Fibroblast of skin of right quadriceps (primary cell): ENCODE results near the gene BCL2L13.
"Not testable (repeated sequence)": the region's sequence is repeated elsewhere in the genome, so short reads cannot be mapped to it uniquely, and the experiment has no call there.

Experiments used
- DNase-seq: peaks from one replicate; pipeline ENCODE4 v3.0.0-alpha.2; 2013

Gene BCL2L13

DNA sequence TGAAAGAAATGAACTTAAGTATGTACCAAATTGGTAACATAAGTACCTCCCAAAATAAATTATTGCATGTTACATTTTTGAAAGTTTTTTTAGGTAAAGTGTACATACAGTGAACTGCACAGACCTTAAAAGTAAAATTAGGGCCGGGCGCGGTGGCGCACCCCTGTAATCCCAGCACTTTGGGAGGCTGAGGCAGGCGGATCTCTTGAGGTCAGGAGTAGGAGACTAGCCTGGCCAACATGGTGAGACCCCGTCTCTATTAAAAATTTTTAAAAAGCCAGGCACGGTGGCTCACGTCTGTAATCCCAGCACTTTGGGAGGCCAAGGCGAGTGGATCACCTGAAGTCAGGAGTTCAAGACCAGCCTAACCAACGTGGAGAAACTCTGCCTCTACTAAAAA is 1.7 kb upstream of the BCL2L13 start:
- not testable (repeated sequence) for DNase-seq

DNA sequence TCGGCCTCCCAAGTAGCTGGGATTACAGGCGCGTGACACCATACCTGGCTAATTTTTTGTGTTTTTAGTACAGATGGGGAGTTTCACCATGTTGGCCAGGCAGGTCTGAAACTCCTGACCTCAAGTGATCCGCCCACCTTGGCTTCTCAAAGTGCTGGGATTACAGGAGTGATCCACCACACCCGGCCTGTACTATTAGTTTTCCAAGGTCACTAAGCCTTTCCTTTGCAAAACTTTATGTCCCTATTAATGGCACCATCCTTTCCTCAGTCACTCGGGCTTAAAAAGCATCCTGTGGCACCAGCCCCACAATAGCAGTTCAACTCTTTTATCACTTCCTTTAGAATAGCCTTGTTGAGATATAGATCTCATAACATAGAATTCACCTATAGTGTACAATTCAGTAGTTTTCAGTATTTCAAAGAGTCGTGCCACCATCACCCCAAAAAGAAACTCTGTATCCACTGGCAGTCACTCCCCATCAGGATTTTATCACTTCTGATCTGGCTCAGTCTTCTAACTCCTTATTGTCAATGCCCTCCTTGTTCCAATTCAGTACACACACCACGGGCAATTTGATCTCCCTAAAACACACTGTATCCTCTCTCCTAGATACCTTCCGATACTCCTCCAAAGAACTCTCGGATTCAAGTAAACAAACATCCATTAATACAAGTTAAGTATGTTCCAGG is 921 bp upstream of the BCL2L13 start:
- DNase-seq: no peak

DNA sequence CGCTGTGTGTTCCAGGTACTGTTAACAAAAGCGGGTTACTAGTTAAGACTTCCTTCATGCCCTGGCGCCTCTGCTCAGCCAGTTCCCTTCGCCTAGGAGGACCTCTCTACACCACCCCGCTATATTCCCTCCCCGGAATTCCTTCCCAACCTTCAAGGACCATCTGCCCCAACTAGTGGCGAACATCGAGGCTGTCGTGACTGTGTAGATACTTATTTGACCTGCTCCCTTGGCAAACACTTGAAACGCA is 450 bp upstream of the BCL2L13 start:
- DNase-seq: no peak

DNA sequence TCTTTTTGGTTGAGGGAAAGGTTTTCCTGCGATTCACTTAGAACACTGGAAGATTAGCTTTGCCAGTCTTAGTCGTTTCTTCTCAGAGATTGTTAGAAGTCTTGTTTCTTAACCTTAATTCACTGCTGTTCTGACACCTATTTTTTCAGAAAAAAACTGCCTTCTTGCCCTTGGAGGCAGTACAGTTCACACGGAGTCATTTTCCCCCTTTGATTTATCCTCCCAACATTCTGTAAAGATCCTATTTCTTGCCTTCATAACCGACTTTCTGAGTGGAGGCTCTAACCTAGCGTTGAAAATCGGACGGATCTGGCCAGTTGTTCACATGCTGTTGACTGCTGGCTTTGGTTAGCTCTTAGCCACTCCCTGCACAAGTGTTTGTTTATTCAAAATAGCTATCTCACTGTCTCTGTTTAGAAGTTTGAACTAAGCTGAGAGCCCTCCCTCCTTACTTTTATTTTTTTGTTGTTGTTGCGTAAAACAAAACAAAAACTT is 737 bp downstream of the BCL2L13 start:
- peak; percentile 23 for DNase-seq

DNA sequence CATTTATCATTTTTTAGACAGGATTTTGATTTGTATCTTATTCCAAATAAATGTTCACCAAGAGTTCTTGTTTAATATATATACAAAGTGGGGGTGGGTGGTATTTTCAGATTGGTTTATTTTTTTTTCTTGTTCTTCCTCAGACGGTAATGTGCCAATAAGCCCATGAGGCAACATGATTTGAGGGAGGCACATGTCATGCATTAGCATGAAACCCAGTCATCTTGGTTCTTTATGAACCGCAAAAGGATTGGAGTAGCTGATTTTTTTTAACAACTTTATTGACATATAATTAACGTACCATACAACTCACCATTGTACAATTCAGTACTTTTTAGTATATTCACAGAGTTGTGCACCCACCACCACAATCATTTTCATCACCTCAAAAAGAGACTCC is 2.7 kb downstream of the BCL2L13 start:
- DNase-seq: no peak

DNA sequence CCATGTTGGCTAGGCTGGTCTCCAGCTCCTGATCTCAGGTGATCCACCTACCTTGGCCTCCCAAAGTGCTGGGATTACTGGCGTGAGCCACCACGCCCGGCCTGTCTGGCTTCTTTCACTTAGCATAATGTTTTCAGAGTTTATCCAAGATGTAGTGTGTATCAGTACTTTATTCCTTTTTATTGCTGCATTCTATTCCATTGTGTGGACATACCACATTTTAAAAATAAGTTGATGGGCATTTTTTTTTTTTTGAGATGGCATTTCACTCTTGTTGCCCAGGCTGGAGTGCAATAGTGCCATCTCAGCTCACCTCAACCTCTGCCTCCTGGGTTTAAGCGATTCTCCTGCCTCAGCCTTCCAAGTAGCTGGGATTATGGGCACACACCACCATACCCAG is 3.8 kb downstream of the BCL2L13 start:
- DNase-seq: not testable (repeated sequence)

DNA sequence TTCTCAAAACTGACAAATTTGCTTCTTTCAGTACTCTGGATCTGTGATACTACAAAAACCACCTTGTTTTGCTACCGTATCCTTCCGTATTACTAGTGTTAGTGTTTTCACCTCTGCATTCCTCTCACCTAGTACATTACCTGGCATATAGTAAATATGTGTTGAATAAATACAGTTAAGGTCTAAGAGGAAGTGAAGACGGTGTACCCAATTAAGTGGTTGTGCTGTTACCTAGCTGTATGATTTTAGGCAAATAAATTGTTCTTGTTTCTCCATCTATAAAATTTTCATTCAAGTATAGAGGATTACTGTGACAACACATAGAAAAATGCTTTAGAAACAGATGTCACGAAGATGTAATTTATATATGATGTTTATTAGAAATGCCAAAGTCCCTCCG is 8.9 kb downstream of the BCL2L13 start:
- DNase-seq: no peak

DNA sequence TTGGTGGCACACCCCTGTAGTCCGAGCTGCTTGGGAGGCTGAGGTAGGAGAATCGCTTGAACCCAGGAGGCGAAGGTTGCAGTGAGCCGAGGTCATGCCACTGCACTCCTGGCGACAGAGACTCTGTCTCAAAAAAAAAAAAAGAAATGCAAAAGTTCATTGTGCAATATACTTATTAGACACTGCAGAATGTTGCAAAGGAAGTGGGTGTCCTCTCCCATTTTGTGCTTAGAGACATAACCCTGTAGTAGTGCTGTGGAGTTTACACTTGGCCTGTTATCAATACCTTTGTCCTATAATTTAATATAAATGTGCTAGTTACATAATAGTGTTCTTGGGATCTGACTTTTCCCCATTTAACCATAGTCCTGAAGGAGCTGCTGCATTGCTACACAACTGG is 9.4 kb downstream of the BCL2L13 start:
- DNase-seq: no peak

DNA sequence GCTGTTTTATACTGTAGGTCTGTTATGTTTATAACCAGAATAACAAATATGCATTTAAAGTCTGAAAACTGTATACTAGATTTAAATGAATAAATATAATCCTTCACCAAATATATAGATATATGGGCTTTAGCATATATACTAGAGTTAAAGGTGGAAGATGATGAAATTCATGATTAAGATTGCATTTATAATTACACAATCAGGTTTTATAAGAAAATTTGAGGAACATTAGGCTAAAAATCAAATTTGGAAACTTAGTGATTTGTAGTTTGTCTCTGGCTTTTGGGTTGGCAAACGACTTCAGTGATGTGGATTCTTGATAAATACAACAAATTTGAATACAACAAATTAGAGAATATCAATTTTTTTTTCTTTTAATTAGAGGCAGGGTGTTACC is 10.0 kb downstream of the BCL2L13 start:
- DNase-seq: no peak

DNA sequence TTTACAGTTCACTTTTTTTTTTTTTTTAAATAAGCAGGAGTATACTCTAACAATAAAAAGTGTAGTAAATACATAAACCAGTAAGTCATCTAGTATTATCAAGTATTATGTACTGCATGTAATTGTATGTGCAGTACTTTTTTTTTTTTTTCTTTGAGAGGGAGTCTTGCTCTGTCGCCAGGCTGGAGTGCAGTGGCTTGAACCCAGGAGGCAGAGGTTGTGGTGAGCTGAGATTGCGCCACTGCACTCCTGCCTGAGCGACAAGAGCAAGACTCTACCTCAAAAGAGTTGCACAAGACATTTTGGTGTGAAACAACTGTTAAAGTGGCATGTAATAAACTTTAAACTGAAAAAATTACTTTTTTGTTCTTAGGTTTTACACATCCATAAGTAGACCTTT is 16.7 kb downstream of the BCL2L13 start:
- DNase-seq: no peak

DNA sequence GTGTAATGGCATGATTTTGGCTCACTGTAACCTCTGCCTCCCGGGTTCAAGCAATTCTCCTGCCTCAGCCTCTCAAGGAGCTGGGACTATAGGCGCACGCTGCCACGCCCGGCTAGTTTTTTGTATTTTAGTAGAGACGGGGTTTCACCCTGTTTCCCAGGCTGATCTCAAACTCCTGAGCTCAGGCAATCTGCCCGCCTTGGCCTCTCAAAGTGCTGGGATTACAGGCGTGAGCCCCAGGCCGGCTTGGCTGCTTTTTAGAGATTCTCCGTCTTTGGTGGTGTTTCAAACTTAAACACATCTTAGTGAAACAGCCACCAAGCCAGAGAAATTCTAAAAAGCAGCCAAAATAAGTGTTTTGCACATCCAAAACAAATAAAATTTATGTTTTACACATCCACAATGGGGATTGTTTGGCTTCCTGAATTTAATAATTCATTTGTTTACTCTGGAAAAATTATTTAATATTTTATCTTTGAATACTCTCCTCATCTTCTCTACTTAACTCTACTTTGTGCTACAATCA is 18.4 kb downstream of the BCL2L13 start:
- no peak for DNase-seq

DNA sequence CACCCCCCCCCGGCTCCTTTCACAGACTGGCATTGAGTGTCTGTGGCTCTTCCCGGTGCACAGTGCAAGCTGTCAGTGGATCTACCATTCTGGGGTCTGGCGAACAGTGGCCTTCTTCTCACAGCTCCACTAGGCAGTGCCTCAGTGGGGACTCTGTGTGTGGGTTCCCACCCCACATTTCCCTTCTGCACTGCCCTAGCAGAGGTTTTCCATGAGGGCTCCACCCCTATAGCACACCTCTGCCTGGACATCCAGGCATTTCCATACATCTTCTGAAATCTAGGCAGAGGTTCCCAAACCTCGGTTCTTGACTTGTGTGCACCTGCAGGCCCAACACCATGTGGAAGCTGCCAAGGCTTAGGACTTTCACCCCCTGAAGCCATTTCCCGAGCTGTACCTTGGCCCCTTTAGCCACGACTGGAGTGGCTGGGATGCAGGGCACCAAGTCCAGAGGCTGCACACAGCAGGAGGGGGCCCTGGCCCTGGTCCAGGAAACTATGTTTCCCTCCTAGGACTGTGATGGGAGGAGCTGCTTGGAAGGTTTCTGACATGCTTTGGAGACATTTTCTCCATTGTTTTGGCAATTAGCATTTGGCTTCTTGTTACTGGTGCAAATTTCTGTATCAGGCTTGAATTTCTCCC is 26.0 kb downstream of the BCL2L13 start:
- DNase-seq: no peak

DNA sequence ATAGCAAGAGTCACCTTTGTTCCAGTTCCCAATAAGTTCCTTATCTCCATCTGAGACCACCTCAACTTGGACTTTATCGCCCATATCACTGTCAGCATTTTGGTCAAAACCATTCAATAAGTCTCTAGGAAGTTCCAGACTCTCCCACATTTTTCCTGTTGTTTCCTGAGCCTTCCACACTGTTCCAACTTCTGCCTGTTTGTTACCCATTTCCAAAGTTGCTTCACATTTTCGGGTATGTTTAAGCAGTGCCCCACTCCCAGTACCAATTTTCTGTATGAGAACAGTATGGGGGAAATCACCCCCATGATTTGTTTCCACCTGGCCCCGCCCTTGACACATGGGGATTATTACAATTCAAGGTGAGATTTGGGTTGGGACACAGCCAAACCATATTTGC is 26.7 kb downstream of the BCL2L13 start:
- no peak for DNase-seq

DNA sequence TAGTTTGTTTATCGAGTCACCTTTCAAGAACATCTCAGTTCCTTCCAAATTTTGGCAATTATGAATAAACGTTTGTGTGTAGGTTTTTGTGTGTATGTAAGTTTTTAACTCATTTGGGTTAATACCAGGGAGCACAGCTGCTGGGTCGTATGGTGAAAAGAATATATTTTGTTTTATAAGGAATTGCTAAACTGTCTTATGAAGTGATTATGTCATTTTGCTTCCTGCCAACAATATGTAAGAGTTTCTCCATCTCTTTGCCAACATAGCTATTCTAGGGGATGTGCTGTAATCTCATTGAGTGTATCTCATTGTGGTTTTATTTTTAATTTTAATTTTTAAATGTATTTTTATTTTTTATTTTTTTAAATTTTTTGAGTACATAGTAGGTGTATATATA is 27.3 kb downstream of the BCL2L13 start:
- DNase-seq: no peak

DNA sequence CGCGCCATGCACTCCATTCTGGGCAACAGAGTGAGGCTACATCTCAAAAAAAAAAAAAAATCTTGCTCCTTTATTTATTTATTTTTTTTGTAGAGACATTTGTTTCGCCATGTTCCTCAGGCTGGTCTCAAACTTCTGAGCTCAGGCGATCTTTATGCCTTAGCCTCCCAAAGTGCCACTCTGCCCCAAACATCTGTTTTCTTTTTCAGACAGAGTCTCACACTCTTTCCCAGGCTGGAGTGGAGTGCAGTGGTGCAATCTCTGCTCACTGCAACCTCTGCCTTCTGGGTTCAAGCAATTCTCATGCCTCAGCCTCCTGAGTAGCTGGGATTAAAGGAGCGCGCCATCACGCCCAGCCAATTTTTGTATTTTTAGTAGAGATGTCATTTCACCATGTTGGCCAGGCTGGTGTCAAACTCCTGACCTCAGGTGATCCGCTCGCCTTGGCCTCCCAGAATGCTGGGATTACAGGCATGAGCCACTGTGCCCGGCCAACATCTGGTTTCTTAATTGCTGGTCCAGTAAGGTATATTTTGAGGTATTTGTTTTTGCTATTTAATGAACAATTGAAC is 33.0 kb downstream of the BCL2L13 start:
- DNase-seq: not testable (repeated sequence)

DNA sequence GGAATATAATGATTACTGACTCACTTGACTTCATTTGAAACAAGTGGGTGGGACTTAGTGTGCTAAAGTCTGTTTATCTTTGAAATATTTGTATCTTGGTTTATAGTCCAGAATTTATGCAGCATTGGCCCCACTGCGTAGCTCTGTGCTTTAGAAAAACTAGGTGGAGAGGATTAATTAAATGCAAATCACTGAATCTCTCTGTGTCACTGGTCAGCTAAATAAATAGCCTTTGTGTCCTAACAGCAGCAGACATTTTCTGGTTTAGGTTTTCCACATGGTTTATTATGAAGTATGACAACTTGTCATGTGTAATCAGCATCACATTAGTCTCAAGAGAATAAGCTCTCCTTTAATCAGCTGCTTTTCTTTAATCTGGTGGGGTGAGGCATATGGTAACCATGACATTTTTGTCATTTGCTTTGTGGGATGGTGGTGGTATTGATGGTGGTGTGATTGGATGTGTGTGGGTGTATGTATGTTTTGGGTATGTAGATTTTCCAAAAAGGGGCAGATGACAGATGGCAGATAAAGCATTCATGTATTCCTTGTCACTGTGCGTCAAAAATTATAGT is 33.9 kb downstream of the BCL2L13 start:
- DNase-seq: peak; percentile 2

DNA sequence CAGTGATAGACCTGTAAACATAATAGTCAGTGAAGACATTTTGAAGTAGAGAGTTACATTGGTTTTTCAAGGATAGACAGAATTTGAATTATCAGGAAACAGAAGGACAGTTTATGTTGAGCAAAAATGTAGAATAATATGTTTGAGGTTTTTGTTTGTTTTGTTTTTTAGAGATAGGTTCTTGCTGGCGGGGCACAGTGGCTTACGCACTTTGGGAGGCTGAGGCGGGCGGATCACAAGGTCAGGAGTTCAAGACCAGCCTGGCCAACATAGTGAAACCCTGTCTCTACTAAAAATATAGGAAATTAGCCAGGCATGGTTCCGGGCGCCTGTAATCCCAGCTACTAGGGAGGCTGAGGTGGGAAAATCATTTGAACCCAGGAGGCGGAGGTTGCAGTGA is 35.6 kb downstream of the BCL2L13 start:
- DNase-seq: no peak

DNA sequence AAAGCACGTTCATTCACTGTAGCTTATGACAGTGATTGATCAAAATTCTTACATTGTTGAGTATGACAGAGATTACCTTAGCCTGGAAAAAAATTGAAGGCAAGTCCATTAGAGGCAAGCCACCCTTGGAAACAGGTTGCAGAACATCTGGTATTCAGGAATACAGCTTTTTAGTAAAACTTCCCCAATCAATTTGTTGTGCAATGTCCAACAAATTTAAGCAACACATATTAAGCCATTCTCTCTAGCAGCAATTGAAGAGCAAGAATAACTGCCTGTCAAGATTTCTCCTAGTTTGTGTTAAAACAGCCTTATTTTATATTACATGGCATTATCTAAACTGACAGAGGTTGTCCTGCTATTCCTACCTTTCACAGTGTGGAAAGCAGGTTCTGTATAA is 37.0 kb downstream of the BCL2L13 start:
- no peak for DNase-seq

DNA sequence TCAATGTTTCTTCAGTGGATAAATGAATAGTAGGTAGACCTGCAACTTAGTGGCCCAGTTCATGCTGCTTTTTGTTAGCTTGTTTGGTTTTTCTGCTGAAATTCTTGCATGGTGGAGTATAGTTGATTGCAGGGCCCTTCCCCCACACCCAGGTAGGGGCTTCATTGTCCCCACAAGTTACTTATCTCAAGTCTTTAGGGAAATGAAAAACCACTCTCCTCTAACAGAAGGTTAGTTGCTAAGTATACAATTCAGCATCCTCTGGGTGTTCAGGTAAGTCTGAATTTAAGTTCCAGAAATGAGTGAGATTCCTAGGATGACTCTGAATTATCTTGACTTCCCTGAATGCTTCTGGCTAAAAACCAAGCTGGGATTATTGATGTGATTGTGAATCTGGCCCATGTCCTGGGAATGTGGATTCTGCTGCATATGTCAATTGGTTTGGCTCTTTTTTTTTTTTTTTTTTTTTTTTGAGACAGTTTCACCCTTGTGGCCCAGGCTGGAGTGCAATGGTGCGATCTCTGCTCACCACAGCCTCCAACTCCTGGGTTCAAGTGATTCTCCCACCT is 40.3 kb downstream of the BCL2L13 start:
- peak; percentile 20 for DNase-seq

DNA sequence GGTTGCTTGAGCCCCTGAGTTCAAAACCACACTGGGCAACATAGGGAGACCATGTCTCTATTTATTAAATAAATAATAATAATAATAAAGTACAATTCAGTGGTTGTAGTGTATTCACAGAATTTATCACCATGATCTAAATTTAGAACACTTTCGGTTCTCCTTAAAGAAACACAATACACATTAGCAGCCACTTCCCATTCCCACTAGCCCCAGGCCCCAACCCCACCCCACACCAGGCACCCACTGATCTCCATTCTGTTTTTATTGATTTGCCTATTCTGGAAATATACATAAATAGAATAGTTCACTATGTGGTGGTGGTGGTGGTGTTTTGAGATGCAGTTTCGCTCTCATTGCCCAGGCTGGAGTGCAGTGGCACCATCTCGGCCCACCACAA is 45.7 kb downstream of the BCL2L13 start:
- DNase-seq: no peak

DNA sequence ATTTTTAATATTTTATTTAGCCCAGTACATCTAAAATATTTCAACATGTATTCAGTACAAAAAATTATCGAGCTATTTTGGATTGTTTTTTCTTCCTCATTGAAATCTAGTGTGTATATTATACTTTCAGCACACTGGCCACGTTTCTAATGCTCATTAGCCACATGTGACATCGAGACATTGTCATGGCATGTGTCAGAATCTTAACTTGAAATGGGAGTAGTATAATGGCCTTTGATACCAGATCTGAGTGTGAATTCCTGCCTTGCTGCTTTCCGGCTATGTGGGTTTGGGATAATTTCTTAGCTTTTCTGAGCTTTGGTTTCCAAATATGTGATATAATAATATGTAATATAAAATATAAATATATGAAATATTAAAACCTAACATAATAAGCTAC is 54.3 kb downstream of the BCL2L13 start:
- no peak for DNase-seq

DNA sequence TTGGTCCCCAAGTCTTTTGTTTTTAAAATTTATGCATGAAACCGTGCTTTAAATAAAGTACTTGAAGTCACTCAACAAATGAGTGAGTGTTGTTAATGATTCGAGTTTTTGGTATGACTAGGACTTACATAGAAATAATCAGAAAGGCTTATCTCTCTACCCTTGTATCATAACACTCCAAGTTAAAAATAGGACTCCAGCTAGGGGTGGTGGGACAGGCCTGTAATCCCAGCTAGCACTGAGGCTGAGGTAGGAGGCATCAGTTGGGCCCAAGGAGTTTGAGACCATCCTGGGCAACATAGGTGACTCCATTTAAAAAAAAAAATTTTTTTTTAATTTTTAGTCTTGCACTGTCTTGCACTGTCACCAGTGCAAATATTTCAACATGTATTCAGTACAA is 55.6 kb downstream of the BCL2L13 start:
- no peak for DNase-seq

DNA sequence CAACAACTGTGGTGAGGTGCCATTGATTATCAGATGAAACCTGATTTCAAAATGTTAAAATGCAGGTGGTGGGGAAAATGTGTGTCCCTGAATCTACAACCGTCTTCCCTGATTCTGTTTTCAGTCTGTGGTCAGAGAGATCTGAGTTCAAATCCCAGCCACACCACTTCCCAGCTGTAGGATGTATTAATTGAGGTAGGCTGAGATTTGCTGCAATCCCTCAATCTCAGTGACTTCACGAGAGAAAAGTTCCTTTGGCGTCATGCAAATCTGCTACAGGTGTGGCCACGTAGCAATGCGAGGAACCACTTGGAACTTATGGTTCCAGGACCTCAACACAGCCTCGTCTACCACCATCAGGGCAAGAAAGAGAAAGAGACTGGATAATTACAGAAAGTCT is 56.2 kb downstream of the BCL2L13 start:
- DNase-seq: no peak

DNA sequence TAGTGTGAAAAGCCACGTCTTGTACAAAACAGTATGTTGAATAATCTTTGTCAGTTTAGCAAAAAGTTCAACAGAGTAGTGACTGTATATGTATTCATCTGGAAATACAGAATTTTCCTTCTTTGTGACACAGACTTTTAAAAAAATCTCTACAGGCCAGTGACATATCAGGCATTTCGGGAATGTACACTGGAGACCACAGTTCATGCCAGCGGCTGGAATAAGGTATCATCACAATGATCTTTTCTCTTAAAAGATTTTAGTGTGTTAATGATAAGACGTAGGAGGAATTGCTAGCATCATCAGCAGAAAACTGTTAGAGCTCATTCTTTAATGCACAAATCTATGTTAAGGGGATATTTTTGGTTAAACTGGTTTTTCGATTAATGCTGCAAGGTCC is 57.4 kb downstream of the BCL2L13 start:
- no peak for DNase-seq
